Astrocyte (in vitro differentiated cells and primary cell): ENCODE measurements around the gene UBE2L6. TPM values are rescaled to one million over a fixed set of nuclear protein-coding genes. Genes with fewer than 3 reads are reported as not detected.

ENCODE experiments used
- DNase-seq: peaks from one replicate; pipeline ENCODE4 v3.0.0-alpha.2; 2010; ENCODE audit warnings: low read depth
- FAIRE-seq: peaks from 2 replicates; lab custom pipeline; 2011; peaks lifted over from hg19 to GRCh38; lab: Jason Lieb, UNC
- H2AFZ ChIP-seq: 2 replicates; pipeline ENCODE4 v1.6.0; 2012; ENCODE audit warnings: low read depth, low read length, inconsistent platforms
- H3K27ac ChIP-seq: 2 replicates; pipeline ENCODE4 v1.5.1; 2011; ENCODE audit warnings: low read depth, low read length, inconsistent platforms
- H3K27me3 ChIP-seq: 2 replicates; pipeline ENCODE4 v1.6.0; 2011; ENCODE audit warnings: low read length, inconsistent platforms; ENCODE audit not compliant: insufficient read depth
- H3K36me3 ChIP-seq: 2 replicates; pipeline ENCODE4 v1.5.1; 2011; ENCODE audit warnings: low read length, inconsistent platforms; ENCODE audit not compliant: insufficient read depth
- H3K4me1 ChIP-seq: 2 replicates; pipeline ENCODE4 v1.5.1; 2011; ENCODE audit warnings: low read length, inconsistent platforms; ENCODE audit not compliant: insufficient read depth
- H3K4me2 ChIP-seq: 2 replicates; pipeline ENCODE4 v1.6.0; 2012; ENCODE audit warnings: low read length, inconsistent platforms
- H3K4me3 ChIP-seq: 2 replicates; pipeline ENCODE4 v1.5.1; 2011; ENCODE audit warnings: low read depth, mild to moderate bottlenecking, low read length, inconsistent platforms; ENCODE audit not compliant: insufficient read depth
- H3K79me2 ChIP-seq: 2 replicates; pipeline ENCODE4 v1.6.0; 2012; ENCODE audit warnings: mild to moderate bottlenecking, low read length, inconsistent platforms; ENCODE audit not compliant: insufficient read depth
- H3K9ac ChIP-seq: 2 replicates; pipeline ENCODE4 v1.6.0; 2012; ENCODE audit warnings: mild to moderate bottlenecking, low read length, inconsistent platforms
- H3K9me3 ChIP-seq: 2 replicates; pipeline ENCODE4 v1.5.1; 2012; ENCODE audit warnings: low read depth, mild to moderate bottlenecking, low read length, inconsistent platforms; ENCODE audit not compliant: insufficient read depth
- H4K20me1 ChIP-seq: 2 replicates; pipeline ENCODE4 v1.6.0; 2012; ENCODE audit warnings: low read length, inconsistent platforms; ENCODE audit not compliant: insufficient read depth
- H3K27ac Mint-ChIP-seq: one replicate; pipeline ENCODE4 v1.8.0; 2021; ENCODE audit warnings: mild to moderate bottlenecking, mixed read lengths; ENCODE audit not compliant: unreplicated experiment
- H3K27me3 Mint-ChIP-seq: one replicate; pipeline ENCODE4 v1.8.0; 2021; ENCODE audit warnings: low read depth, mixed read lengths; ENCODE audit not compliant: unreplicated experiment
- H3K36me3 Mint-ChIP-seq: one replicate; pipeline ENCODE4 v1.8.0; 2021; ENCODE audit warnings: low read depth, mixed read lengths; ENCODE audit not compliant: unreplicated experiment
- H3K4me1 Mint-ChIP-seq: one replicate; pipeline ENCODE4 v1.8.0; 2021; ENCODE audit warnings: low read depth, mixed read lengths; ENCODE audit not compliant: unreplicated experiment
- H3K4me3 Mint-ChIP-seq: one replicate; pipeline ENCODE4 v1.8.0; 2021; ENCODE audit warnings: mild to moderate bottlenecking, moderate library complexity, mixed read lengths; ENCODE audit not compliant: unreplicated experiment
- H3K9me3 Mint-ChIP-seq: one replicate; pipeline ENCODE4 v1.8.0; 2021; ENCODE audit warnings: mild to moderate bottlenecking, mixed read lengths; ENCODE audit not compliant: unreplicated experiment
- CTCF ChIP-seq: IDR thresholded peaks from 2 replicates; pipeline ENCODE4 v1.5.1; 2011; ENCODE audit warnings: low read depth, mild to moderate bottlenecking, inconsistent platforms, low read length, moderate library complexity; ENCODE audit not compliant: insufficient read depth
- EZH2 ChIP-seq: IDR thresholded peaks from 2 replicates; pipeline ENCODE4 v1.6.1; 2012; ENCODE audit warnings: mild to moderate bottlenecking, low read length, inconsistent platforms; ENCODE audit not compliant: insufficient read depth
- total RNA-seq: library from RNA; stranded (reverse); gene quantifications from 2 replicates; pipeline ENCODE4 v1.2.1, GENCODE V29; 2021

Gene UBE2L6
- total RNA-seq, 1 donor from 2014 or later: 159 TPM

- Histone ChIP-seq H4K20me1 (peaks cover 12% of the 10 kb centered on the region), H3K79me2 (peaks cover 24% of the 10 kb centered on the region), H3K4me2 (no peak overlapping the region), H3K9me3 (no peaks in the 10 kb centered on the region), H3K9ac (no peak overlapping the region), H3K27ac (no peak overlapping the region), H2AFZ (no peak overlapping the region), H3K4me1 (peaks cover 8% of the 10 kb centered on the region), H3K36me3 (peaks cover 6% of the 10 kb centered on the region), H3K4me3 (no peak overlapping the region), H3K27me3 (no peaks in the 10 kb centered on the region)
- Mint-ChIP-seq H3K9me3 (no peaks in the 10 kb centered on the region), H3K27me3 (no peaks in the 10 kb centered on the region), H3K4me1 (no peaks in the 10 kb centered on the region), H3K36me3 (peaks cover 7% of the 10 kb centered on the region), H3K27ac (no peak overlapping the region), H3K4me3 (no peak overlapping the region)
- DNase-seq (peak; percentile 20), FAIRE-seq (no peak)
- TF ChIP-seq CTCF (peak; percentile 97), EZH2 (no peak)
Observed at GRCh38 chr11:57527056-57527631, 40.3 kb downstream of the UBE2L6 start.

- no peak for FAIRE-seq
- H3K9me3 Mint-ChIP-seq: no peaks in the 10 kb centered on the region
Observed at GRCh38 chr11:57523419-57523818, 44.1 kb downstream of the UBE2L6 start.

More at GRCh38 chr11:57523419-57523818, 44.1 kb downstream of the UBE2L6 start:
- TF ChIP-seq CTCF (no peak), EZH2 (no peak)
- peaks cover 5% of the 10 kb centered on the region for H3K36me3 Mint-ChIP-seq
- peaks cover 12% of the 10 kb centered on the region for H4K20me1 ChIP-seq
- H3K79me2 ChIP-seq: peaks cover 2% of the 10 kb centered on the region
- H3K4me3 ChIP-seq: no peak overlapping the region
- H3K4me2 ChIP-seq: no peak overlapping the region
- H3K9me3 ChIP-seq: no peaks in the 10 kb centered on the region
- H3K4me3 Mint-ChIP-seq: no peak overlapping the region
- no peak for DNase-seq
- H3K4me1 Mint-ChIP-seq: no peaks in the 10 kb centered on the region
- H3K27ac ChIP-seq: no peak overlapping the region
- no peak overlapping the region for H3K9ac ChIP-seq
- no peaks in the 10 kb centered on the region for H3K27me3 ChIP-seq
- H3K4me1 ChIP-seq: no peaks in the 10 kb centered on the region
- peaks cover 6% of the 10 kb centered on the region for H3K36me3 ChIP-seq
- no peak overlapping the region for H3K27ac Mint-ChIP-seq
- H2AFZ ChIP-seq: no peak overlapping the region
- peaks cover 6% of the 10 kb centered on the region for H3K27me3 Mint-ChIP-seq
